Panc1 (cell line): ENCODE data around the gene OTULINL. TPM values are rescaled to one million over a fixed set of nuclear protein-coding genes. Genes with fewer than 3 reads are reported as not detected.

Source experiments
- ATAC-seq: fragments of 200-7000 bp; cut with Tn5 transposase; 2 replicates; pipeline ENCODE4 v1.9.1; 2020; ENCODE audit warnings: mild to moderate bottlenecking, moderate library complexity
- BruUV-seq: library from RNA; stranded (reverse); fragments of 400-500 nt; replicated peaks from 2 replicates; lab custom pipeline; 2021; lab: Mats Ljungman, UMichigan
- CTCF ChIA-PET: fragments of 300-600 bp; sonication (Branson Sonifier 250); formaldehyde crosslinking; loops from one replicate; lab custom pipeline; 2022; ENCODE audit warnings: antibody characterized with exemption; lab: Charles Lee
- POLR2A ChIA-PET: fragments of 300-600 bp; sonication (Branson Sonifier 250); formaldehyde crosslinking; loops from one replicate; lab custom pipeline; 2022; ENCODE audit warnings: antibody characterized with exemption; lab: Charles Lee
- DNase-seq: peaks from one replicate; pipeline ENCODE4 v3.0.0-alpha.2; 2010; ENCODE audit warnings: low read depth, low spot score
- H3K27ac ChIP-seq: 2 replicates; pipeline ENCODE4 v1.5.1; 2011; ENCODE audit warnings: mild to moderate bottlenecking, low read length, inconsistent platforms
- H3K27me3 ChIP-seq: fragments of 200-500 bp; sonication (Bioruptor generic); 2 replicates; pipeline ENCODE4 v1.6.0; 2014; ENCODE audit warnings: low read length, inconsistent platforms; ENCODE audit not compliant: control insufficient read depth, insufficient read depth
- H3K36me3 ChIP-seq: fragments of 200-500 bp; sonication (Bioruptor generic); 2 replicates; pipeline ENCODE4 v1.5.1; 2014; ENCODE audit warnings: inconsistent platforms, mild to moderate bottlenecking, low read length, moderate library complexity; ENCODE audit not compliant: control insufficient read depth, insufficient read depth
- H3K4me1 ChIP-seq: 2 replicates; pipeline ENCODE4 v1.5.1; 2011; ENCODE audit warnings: inconsistent platforms, mild to moderate bottlenecking, low read length, moderate library complexity; ENCODE audit not compliant: control insufficient read depth, insufficient read depth
- H3K4me3 ChIP-seq, 2 experiments: 2 replicates each; pipeline ENCODE4 v1.5.1; 2011 to 2012; ENCODE audit warnings: low read depth in 2 of 2, low read length in 2 of 2, mild to moderate bottlenecking in 2 of 2, inconsistent platforms in 1 of 2, moderate library complexity in 1 of 2
- H3K9me3 ChIP-seq: fragments of 200-500 bp; sonication (Bioruptor generic); 2 replicates; pipeline ENCODE4 v1.5.1; 2014; ENCODE audit warnings: low read depth, mild to moderate bottlenecking, inconsistent platforms, low read length, moderate library complexity; ENCODE audit not compliant: control insufficient read depth, insufficient read depth
- CTCF ChIP-seq: fragments of 450-650 bp; IDR thresholded peaks from 2 replicates; pipeline ENCODE4 v1.5.1; 2017; ENCODE audit warnings: mild to moderate bottlenecking
- POLR2AphosphoS5 ChIP-seq: IDR thresholded peaks from 2 replicates; pipeline ENCODE4 v1.6.1; 2012; ENCODE audit warnings: mild to moderate bottlenecking, low read depth, low read length, moderate library complexity
- SIN3A ChIP-seq: IDR thresholded peaks from 2 replicates; pipeline ENCODE4 v1.6.1; 2012; ENCODE audit warnings: low read depth, mild to moderate bottlenecking, low read length, moderate library complexity, borderline replicate concordance; ENCODE audit not compliant: insufficient read depth
- TCF7L2 ChIP-seq: IDR thresholded peaks from 2 replicates; pipeline ENCODE4 v1.6.1; 2011; ENCODE audit warnings: mild to moderate bottlenecking, low read depth, low read length, inconsistent platforms
- in situ Hi-C: cut with HindIII; loops from 2 replicates; pipeline ENCODE4 v1.10.0; 2016; ENCODE audit warnings: low sequenced_read_pairs, low pct_unique_long_range_greater_than_20kb
- intact Hi-C: fragments of 100-400 bp; cut with micrococcal nuclease; formaldehyde crosslinking; loops from one replicate; pipeline ENCODE4 v1.10.0; 2022; ENCODE audit not compliant: unreplicated experiment
- total RNA-seq: library from RNA; stranded (reverse); gene quantifications from one replicate; pipeline ENCODE4 v1.2.1, GENCODE V29; 2021; ENCODE audit not compliant: unreplicated experiment
- TF ChIP-seq, protein P1 (sequence below), 2 experiments: IDR thresholded peaks; 2 replicates each; pipeline ENCODE4 v1.6.1; 2011 to 2012; ENCODE audit warnings: low read depth in 2 of 2, control low read depth in 1 of 2, low read length in 1 of 2, mild to moderate bottlenecking in 1 of 2, moderate library complexity in 1 of 2; ENCODE audit not compliant: insufficient read depth in 1 of 2

The OTULINL gene
- total RNA-seq, 1 experiment from 2014 or later: 1.8 TPM

DNA sequence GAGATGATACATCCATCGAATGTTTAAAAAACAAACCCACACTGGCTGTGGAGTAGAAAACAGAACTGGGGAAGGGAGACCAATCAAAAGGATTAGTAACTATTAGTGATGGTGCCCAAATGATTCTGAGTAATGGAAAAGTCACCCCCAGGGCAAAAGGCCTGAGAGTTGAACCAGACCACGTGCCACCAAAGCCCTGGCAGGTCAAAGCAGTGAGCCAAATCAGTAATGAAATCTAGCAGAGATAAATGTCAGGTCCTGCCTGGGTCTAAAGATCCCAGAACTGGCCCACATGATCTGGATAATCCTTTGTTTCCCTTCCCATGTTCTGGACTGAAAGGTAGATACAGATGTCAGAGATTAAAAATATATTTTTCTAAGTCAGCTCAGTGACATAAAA, 9.4 kb downstream of the OTULINL start:
- Histone ChIP-seq H3K36me3 (no peaks in the 10 kb centered on the region), H3K9me3 (no peaks in the 10 kb centered on the region), H3K4me1 (no peaks in the 10 kb centered on the region), H3K27me3 (peaks cover 16% of the 10 kb centered on the region), H3K4me3 (no peak overlapping the region), H3K27ac (no peak overlapping the region)
- DNase-seq: no peak
- no peak for ATAC-seq
- TF ChIP-seq CTCF (no peak), TCF7L2 (no peak), POLR2AphosphoS5 (no peak), SIN3A (no peak)
- TF ChIP-seq, protein P1, sequence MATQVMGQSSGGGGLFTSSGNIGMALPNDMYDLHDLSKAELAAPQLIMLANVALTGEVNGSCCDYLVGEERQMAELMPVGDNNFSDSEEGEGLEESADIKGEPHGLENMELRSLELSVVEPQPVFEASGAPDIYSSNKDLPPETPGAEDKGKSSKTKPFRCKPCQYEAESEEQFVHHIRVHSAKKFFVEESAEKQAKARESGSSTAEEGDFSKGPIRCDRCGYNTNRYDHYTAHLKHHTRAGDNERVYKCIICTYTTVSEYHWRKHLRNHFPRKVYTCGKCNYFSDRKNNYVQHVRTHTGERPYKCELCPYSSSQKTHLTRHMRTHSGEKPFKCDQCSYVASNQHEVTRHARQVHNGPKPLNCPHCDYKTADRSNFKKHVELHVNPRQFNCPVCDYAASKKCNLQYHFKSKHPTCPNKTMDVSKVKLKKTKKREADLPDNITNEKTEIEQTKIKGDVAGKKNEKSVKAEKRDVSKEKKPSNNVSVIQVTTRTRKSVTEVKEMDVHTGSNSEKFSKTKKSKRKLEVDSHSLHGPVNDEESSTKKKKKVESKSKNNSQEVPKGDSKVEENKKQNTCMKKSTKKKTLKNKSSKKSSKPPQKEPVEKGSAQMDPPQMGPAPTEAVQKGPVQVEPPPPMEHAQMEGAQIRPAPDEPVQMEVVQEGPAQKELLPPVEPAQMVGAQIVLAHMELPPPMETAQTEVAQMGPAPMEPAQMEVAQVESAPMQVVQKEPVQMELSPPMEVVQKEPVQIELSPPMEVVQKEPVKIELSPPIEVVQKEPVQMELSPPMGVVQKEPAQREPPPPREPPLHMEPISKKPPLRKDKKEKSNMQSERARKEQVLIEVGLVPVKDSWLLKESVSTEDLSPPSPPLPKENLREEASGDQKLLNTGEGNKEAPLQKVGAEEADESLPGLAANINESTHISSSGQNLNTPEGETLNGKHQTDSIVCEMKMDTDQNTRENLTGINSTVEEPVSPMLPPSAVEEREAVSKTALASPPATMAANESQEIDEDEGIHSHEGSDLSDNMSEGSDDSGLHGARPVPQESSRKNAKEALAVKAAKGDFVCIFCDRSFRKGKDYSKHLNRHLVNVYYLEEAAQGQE (IDR thresholded peaks at IDR 0.05; ENCODE audit: insufficient read depth in 1 of 2, low read depth in 2 of 2, low read length in 1 of 2): no peak
- in situ Hi-C loops (no loop called here), intact Hi-C loops (no loop called here)
- BruUV-seq: no TSS peak
- ChIA-PET POLR2A (no interaction called here), CTCF (interaction anchor here (0.6 kb wide), 1 partner anchor 70 kb away, joined by 9 read pairs; no protein-coding TSS in a partner anchor)

DNA sequence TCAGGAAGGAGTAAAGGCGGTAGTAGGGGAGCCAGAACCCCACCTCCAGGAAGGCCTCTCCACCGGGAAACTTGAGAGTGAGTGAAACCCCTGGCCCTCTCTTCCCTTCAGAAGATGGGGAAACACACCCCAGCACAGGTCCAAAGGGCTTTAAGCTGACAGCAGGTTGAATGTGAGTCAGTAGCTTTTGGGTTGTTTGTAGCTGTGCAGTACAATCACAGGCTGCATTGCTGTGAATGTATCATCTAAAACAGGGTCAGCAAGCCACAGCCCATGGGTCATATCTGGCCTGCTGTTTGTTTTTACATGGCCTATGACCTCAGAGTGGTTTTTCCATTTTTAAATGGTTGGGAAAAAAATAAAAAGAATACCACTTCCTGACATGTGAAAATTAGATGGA, 10.0 kb downstream of the OTULINL start:
- in situ Hi-C loops: no loop called here

More for the DNA sequence above, 10.0 kb downstream of the OTULINL start:
- no TSS peak for BruUV-seq
- ChIA-PET POLR2A (no interaction called here), CTCF (no interaction called here)
- Histone ChIP-seq H3K36me3 (no peaks in the 10 kb centered on the region), H3K4me3 (no peak overlapping the region), H3K4me1 (no peaks in the 10 kb centered on the region), H3K27ac (no peak overlapping the region), H3K9me3 (no peaks in the 10 kb centered on the region), H3K27me3 (peaks cover 10% of the 10 kb centered on the region; the same call in 1 of the 2 replicates)
- DNase-seq (no peak), ATAC-seq (no peak)
- intact Hi-C loops: no loop called here
- TF ChIP-seq CTCF (no peak), SIN3A (no peak), POLR2AphosphoS5 (no peak), TCF7L2 (no peak)
- TF ChIP-seq, protein P1 (IDR thresholded peaks at IDR 0.05; ENCODE audit: insufficient read depth in 1 of 2, low read depth in 2 of 2, low read length in 1 of 2): no peak
